Stimulated activated CD4-positive, alpha-beta T cell treated with anti-CD3 and anti-CD28 coated beads, Interleukin-12 subunit alpha, Interleukin-12 subunit beta, amount 100 ng/mL, for 48 hours (primary cell): ENCODE measurements around the gene MGAT4A.
"Not testable (repeated sequence)": the region's sequence is repeated elsewhere in the genome, so short reads cannot be mapped to it uniquely, and the experiment has no call there.

ENCODE experiments used
- DNase-seq, 3 donors: peaks; one replicate each; pipeline ENCODE4 v3.0.0-alpha.2; 2020; ENCODE audit warnings: low read depth in 2 of 3, low spot score in 1 of 3

MGAT4A gene

DNA sequence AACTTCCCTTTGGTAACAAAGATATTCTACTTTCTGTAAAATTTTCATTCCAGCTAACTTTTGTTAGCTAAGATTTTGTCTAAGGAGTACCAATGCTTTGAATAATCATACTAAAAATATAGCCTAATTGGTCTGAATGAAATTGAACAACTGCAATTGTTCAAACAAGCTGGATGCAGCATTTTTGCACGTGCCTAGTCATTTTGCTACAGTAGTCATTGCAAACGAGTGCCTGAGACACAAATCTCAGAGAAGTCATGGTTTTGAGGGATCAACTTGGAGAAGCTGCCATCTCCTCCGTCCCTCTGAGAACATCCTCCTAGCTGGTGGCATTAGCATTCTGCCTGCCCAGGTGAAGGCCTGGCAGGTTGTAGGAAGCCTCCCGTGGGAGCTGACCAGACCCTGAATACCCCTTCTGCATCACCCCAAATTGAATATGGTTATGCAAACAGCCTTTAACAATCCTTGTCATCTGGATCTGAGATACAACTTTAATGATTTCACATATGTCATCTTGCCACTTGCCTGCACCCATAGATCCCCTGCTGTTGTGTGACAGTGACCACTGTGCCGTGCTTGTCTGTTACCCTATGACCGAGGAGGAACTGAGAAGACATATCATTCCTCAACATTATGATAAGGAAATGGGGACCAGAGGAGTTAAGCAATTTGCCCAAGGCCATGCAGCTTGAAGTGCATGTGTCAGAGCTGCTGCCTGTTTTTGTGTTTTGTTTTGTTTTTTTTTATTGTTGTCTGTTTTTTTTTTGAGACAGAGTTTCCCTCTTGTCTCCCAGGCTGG, 29.1 kb upstream of the MGAT4A start:
- no peak for DNase-seq

DNA sequence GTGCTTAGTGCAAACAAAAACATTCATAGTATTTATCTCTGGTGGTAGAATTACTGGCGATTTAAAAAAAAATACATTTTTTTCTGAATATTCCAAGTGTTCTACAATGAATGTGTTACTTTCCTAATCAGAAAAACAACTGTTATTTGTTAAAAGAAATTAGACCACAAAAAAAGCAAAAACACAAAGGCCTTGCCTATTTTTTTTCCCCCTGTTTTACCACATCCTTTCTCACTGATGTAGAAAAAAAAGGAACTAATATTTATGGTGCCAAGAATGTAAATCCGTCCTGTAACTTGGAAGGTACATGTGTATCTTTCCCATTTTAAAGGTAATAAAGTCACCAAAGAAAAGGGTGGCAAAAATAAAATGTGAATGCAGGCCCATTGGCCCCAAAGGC, 28.4 kb upstream of the MGAT4A start:
- DNase-seq = no peak

DNA sequence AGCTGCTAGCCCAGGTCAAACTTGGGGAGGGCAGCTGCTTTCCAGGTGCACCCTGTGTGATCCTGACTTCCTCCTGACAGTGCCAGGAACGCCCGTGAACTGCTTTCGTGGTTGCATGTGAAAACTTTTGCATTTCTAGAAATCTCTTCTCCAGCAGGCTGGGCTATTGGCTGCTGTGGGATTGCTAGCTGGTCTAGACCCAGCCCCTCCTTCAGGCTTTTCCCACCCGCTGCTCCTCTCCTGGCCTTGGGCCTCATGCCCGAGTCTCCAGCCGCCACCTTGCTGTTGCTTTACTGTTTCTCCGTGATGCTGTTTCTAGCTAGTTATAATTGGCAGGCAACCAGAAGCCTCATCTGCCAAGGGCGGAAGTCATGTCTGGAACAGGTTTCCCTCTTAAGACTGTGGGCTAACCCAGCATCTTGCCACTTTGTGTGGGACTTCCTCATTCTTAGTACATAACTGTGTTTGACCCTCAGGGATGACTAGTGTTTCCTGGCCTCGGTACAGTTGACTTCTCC, 27.0 kb upstream of the MGAT4A start:
- DNase-seq = no peak

DNA sequence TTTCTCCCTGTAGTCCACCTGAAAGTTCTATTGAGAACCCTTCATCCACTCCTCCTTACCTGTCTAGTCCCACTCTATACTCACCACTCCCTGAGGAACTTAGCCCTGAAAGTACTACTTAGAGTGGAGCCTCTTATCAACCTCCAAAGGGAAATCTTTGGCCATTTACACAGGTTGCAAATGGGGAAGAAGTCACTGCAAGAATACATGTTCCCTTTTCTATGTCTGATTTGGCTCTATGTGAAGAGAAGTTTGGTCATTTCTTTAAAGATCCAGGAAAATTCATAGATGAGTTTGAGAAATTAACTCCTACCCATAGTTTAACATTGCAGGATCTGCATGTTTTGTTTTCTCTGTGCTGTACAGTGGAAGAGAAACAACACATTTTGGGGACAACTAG, 22.9 kb upstream of the MGAT4A start:
- DNase-seq = no peak

DNA sequence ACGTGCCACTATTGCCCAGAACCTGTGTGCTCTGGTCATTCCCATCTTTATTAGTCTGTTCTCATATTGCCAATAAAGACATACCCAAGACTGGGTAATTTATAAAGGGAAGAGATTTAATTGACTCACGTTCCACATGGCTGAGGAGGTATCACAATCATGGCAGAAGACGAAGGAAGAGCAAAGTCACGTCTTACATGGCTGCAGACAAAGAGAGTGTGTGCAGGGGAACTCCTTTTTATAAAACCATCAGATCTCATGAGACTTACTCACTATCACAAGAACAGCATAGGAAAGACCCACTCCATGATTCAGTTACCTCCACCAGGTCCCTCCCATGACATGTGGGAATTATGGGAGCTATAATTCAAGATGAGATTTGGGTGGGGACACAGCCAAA, 21.8 kb upstream of the MGAT4A start:
- not testable (repeated sequence) for DNase-seq

DNA sequence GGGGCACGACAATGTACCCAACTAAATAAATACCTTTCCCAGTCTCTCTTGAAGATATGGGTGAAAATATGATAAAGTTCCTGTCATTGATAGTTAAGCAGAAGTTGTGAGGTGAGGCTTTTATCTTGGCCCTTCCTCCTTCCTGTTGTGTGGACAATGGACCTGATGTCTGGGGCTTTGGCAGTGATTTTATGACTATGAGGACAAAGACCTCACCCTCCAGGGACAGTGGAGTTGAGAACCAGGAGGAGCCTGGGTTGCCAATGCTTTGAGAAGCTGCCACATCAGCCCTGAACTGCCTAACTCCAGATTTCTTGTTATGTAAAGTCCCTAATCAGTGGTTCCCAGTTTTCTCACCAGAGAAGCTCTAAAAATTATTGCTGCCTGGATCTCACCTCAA, 20.8 kb upstream of the MGAT4A start:
- no peak for DNase-seq

DNA sequence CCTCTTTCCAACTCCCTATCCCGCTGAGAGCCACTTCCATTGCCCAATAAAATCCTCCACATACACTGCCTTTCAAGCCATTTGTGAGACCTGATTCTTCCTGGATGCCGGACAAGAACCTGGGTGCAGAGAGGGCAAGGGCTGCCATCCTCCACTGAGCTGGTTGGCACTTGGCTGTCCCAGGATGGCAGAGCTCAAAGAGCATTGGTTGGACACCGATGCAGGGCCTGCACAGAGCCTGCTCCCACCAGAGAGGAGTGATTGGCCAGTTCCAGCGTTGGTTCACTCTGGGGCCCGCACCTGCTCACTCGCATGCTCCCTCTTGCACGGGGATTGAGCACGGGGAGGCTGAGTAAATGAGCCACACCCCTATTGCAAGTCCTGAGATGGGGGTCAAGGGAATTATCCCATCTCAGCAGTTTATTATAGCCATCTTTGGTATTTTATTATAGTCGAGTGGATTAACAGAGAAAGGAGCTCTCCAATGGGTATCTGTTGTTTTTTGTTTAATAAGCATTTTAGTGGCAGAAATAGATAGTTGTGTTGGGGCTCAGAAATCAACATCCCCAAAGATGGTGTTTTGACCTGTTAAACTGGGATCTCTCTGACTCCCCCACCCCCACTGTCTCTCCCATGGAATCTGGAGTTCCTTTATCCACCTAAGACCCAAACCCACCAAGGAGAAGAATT, 19.8 kb upstream of the MGAT4A start:
- DNase-seq = no peak

DNA sequence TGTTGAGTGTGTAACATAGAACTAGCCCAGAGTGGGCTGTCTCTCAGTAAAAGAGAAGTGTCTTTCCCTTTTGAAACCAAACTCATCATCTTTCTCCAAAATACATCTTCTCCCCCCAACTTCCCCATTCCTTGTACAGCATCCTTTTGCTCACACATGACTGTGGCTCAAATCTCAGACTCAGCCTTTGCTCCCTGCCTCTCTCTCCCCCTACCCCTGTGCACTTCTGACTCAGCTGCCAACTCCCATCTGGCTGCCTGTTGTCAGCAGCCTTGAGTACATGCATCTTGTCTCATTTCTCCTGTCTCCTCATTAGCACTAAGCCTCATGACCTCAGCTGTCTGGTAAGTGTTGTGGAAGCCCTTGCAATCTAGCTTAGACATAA, 18.1 kb upstream of the MGAT4A start:
- DNase-seq = no peak

DNA sequence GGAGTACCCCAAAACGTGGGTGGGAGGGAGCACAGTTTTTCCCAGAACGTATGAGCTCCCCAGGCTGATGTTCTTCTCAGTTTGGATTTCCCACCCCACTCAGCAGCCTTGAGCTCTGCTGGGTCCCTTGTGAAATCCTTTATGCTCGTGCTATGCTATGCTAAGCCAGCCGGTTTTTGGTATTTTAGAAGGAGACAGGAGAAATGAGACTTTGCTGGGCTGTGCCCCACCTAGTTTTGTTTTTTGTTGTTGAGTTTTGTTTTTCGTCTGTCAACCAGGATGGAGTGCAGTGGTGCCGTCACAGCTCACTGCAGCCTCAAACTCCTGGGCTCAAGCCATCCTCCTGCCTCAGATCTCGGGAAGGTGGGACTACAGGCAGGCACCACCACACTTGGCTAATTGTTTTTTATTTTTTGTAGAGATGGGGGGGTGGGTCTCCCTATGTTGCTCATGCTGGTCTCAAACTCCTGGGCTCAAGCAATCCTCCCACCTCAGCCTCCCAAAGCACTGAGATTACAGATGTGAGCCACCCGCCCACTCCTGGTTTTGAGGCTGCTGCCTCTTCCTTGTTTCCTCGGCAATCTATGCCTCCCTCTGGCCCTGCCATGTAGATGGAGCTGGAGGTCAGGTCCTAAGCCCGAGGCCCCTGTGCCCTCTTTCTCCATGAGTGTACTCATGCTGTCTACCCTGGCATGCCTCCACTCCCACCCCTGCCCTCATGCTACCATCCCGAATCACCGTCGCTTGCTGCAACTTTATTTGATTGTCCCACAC, 17.5 kb upstream of the MGAT4A start:
- DNase-seq = no peak

DNA sequence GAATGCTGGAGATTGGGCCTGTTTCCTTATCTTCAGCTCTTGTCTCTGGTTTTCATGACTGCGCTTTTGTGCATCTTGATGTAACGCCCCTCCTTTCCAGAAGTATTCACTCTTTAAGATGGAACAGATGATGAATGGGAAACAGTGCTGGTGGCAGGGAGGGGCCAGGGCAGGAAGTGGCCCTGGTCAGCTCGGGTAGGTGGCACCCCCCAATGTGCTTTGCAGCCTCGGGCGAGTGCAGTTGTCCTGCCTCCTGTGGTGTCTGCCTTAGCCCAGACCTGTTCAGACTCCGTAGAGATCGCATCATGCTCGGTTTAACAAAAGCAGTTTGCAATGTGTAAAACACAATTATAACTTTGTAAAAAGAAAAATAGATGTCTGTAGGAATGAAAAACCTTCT, 17.0 kb upstream of the MGAT4A start:
- DNase-seq = no peak

DNA sequence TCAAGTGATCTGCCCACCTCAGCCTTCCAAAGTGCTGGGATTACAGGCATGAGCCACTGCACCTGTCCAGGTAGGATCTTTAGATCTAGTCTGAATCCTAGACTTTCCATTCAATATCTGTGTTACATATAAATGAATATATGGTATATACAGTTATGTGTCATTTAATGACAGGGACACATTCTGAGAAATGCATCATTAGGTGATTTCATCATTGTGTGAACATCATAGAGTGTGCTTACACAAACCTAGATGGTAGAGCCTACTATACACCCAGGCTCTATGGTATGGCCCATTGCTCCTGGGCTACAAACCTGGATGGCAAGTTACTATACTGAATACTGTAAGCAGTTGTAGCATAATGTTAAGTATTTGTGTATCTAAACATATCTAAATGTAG, 15.5 kb upstream of the MGAT4A start:
- DNase-seq = no peak

DNA sequence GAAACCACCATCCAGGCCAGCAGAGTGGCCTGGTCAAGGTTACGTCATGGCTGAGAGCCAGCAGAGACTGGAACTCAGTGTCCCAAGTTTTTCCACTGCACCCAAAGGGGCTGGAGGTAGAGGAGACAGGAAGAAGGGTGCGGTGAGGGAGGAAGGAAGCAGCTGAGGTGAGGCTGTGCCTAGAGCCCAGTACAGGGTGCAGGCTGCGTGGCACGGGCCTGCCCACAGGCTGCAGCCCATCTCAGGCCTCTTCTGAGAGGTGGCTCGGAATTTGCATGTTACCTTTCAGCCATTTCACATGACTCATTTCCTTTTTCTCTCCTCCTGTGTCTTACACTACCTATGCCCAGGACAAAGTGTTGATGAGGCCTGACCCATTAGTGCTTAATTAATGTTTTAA, 13.7 kb upstream of the MGAT4A start:
- DNase-seq = no peak

DNA sequence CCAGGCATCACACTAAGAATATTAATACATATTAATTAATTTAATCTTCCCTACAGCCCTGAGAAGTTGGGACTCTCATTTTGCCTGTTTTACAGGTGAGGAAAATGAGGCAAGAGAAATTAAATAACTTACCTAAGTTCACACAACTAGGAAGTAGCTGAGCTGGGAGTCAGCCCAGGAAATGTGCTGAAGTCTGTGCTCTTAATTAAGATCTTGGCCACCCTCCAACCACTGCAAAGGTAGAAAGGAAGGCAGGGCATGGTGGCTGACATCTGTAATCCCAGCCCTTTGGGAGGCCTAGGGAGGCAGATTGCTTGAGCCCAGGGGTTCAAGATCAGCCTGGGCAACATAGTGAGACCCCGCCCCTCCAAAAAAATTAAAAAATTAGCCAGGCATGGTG, 12.9 kb upstream of the MGAT4A start:
- DNase-seq = no peak

DNA sequence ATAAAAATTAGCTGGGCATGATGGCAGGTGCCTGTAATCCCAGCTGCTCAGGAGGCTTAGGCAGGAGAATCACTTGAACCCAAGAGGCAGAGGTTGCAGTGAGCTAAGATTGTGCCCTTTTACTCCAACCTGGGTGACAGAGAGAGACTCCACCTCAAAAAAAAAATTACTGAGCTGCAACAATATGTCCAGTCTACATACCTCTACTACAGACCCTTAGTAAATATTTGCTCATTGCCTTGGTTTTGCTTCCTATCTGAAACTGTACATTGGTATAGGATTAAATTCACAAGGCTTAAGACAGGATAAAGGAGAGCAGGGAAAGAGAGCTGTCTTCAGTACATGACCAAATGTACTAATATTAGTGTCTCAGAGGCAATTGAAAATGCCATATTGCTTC, 8.1 kb upstream of the MGAT4A start:
- DNase-seq = no peak

DNA sequence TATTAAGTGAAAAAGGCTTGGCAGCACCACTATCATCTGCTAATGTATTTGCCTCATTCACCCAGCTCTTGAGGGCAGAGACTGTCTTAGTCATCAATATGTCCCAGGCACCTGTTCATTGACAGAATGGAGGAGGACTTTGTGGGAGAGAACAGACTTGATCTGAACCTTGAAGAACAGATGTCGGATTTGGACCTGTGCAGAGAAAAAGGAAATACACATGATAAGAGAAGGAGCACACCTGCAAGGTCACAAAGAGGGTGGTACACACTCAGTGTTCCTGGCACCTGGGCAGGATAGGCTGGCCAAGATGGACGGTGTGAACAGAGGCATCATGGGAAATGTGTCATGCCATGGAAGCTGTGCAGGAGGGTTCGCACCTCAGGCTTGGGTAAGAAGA, 7.4 kb upstream of the MGAT4A start:
- DNase-seq = no peak

DNA sequence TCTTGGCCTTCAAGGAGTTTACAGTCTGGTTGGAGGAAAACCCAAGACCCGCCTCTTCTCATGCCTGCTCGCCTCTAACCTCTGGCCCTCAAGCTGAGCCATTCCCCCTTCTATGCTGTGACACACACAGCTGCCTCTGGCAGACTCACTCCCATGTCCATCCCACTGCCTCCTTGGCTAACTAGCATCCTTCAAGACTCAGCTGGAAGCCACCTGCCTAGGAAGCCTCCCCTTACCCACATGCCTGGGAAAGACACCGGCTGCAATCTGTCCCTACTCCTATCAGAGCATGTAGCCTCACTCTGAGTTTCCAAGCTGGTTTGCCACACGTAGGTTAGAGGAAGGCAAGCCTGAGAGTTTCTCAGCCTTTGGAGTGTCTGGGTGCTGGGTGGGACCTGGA, 6.9 kb upstream of the MGAT4A start:
- no peak for DNase-seq

DNA sequence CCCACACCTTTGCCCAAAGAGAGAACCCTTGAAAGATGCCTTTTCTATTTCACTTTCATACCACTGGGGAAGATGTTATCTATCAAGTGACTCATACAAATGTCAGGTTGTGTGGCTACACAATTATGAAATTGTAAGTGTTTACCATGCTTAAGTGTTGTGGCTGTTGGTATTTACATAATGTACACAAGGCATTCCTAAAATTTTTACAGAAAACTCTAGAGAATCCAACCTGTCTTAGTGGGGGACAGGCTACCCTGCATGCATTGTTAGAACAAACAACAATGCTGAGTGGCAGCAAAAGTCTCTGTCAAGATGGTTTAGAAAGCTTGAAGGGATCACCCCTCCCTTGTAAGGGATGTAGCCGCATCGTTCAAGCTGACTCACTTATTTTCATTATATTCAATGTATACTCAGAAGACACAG, 5.5 kb upstream of the MGAT4A start:
- no peak for DNase-seq

DNA sequence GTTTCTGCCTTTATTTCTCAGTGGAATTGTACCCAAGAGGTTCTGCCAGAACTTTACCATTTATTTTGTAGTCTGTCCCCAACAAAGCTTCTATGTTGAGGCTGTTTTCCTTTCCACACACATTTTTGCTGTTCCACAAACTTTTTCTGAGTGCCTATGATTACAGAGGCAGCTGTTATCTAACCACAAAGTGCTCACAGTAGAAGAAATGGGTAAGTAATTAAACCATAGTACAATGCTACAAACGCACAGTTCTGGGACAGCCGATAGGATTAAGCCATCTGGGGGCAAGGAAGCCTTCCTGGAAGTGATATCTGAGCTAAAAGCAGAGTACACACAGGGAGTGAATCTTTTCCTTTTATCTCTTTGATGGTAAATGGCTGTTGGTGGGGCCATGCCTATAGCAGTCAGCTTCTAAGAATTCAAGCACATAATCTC, 3.9 kb upstream of the MGAT4A start:
- no peak for DNase-seq

DNA sequence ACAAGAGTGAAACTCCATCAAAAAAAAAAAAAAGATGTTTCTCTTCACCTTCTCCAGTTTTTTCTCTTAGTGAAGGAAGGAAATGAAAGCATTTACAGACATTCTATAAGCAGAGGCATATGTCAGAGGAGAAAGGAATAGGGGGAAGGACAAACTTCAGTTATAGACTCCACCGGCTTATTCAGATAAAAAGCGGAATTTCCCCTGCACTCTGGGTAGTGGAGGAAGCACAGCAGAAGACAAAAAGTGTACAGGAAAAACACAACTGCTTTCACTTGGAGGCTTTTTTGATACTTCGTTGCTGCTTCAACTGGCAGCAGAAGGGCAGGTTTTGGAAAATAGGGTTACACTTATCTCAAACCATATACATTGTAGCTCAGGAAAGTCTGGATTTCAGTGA, 3.2 kb upstream of the MGAT4A start:
- no peak for DNase-seq

DNA sequence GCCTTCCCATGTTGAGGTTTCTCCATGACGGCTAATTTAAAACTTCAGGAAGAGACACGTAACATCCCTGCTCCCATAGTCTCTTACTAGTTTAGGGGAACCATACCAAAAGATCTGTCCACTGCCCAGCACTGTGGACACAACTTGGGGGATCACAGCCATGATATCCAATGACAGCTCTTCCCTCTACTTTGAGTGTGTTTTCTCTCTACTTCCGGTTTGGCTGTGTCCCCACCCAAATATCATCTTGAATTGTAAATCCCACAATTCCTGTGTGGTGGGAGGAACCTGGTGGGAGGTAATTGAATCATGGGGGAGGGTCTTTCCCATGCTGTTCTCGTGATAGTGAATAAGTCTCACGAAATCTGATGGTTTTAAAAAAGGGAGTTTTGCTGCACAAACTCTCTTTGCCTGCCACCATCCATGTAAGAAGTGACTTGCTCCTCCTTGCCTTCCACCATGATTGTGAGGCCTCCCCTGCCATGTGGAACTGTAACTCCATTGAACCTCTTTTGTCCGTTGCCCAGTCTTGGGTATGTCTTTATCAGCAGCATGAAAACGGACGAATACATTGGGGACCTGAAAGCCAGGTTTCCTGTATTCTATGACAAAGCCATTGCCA, 1.6 kb upstream of the MGAT4A start:
- DNase-seq = no peak

DNA sequence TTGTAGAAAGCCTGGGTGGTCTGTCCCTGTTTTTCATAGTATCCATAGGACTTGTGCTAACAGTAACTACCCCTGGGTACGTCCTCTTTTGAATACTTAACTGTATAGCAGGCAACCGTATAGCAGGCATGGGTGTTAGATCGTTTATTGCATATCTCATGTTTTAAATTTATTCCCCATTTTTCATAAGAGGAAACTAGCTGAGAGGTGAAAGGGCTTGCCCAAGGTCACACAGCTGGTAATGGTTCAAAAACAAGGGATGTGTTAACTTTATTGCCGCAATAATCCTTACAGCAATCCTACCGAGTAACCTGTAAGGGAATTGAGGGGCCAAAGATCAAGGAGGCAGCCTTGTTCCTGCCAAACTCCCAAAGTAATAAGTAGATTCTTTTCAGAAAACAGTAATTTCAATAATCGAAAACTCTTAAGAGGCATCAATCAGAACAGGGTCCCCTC, 990 bp upstream of the MGAT4A start:
- no peak for DNase-seq
